Measurements from ENCODE around the gene GDPD5.

The GDPD5 gene

GRCh38 chr11:75516140-75516539 lies 9.6 kb downstream of the GDPD5 start:
- DNase-seq: no peak

- no peak for DNase-seq
Measured at GRCh38 chr11:75514596-75514995, 11.1 kb downstream of the GDPD5 start.

DNA sequence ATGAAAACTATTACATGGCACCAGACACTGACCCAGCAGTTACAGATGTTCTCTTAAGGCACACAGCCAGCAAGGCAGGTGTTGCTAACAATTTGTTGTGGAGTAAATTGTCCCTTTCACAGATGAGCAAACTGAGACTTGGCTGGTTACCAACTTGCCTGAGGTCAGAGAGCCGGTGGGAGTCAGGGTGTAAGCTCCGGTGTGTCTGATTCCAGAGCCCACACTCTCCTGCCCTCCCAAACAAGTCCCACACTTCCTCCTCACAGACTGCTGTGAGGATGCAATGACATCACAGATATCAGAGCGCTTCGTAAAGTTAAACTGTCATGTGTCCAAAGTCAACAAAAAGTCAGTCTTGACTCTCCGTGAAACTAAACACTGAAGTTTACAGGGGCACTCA lies 12.5 kb downstream of the GDPD5 start:
- no peak for DNase-seq

- no peak for DNase-seq
Measured at GRCh38 chr11:75510723-75511019, 15.1 kb downstream of the GDPD5 start.

- DNase-seq: no peak
Measured at GRCh38 chr11:75510004-75510722, 15.6 kb downstream of the GDPD5 start.

DNA sequence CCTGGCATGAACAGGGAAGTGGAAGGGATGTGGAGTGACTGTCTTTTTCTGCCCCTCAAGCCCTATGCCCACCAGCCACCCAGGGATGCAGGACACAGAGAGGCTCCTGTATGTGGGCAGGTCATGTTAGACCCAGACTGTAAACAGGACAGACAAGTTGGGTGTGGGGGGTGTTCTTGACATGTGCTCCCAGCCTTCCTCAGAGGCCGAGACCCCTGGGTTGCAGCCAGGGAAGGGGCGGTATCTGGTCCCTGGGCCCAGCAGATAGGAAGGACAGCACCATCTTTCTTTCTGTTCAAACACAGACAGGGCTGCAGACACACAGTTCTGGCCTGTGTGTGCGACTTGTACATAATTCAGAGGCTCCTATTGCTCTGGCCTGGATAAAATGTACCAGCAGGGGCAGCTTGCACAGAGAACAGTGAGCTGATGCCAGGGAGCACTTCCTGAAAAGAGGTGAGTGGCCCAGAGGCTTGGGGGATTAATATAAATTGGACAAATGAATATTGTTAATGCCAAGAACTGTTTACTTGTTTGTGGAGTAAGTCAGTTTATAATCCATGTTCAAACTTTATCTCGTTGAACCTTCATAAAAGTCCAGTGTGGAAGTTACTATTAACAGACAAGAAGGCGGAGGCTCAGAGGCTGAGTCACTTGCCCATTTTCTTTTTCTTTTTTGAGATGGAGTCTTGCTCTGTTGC lies 16.6 kb downstream of the GDPD5 start:
- no peak for DNase-seq

DNA sequence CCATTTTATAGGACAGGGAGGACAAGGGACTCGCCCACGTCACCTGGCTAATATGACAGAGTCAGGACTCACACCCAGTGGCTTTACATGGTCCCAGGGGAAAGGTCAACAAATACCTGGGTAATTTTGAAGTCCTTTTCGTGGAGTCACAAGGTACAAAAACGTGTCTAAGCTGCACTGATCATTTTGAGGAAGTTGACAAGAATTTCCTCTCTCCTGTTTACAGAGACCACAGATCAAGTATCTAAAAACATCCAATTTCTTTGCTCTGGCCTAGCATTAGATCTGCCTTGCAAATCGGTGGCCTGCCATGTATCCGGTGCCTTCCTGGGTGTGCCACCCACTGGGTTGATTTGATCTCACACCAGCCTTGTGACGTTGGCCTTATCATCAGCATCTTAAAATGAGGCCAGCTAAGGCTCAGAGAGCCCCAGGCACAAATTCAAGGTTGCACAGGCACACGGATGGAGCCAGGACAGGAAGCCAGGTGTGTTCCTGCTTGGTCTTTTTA lies 17.6 kb downstream of the GDPD5 start:
- no peak for DNase-seq

DNA sequence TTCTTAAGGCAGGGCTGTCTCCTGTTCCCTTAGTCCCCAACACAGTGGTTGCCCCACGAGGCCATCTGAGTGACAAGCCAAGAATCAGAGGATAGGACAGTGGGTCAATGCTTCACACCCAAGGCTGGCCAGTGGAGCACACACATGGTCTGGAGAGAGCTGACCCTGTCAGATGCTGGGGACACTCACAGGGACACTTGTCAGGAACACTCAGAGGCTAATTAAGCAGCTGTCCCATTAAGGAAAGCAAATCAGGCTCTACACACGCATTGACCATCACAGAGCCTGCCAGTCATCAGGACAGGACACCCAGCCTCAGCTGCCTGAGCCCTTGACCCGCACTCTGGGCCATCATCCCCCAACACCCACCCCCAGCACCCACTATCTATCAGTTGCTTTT lies 18.2 kb downstream of the GDPD5 start:
- DNase-seq: no peak

DNA sequence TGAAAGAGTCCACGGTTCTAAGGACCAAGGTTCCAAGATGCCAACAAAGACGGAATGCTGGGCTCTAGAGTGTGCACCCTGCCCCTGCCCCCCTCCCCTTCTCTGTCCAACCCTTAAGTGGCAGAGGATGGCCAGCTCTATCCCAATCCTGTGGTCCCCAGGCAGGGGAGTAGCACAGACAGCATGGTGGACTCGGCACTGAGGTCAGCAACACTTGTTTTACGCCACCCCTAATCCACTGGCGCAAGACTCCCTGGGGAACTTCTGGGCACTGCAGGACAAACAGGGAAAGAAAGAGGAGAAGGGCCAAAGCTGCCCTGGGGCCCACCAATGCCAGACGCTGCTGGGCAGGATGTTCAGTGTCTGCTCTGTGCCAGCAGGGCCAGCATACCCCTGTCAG lies 18.9 kb downstream of the GDPD5 start:
- no peak for DNase-seq

DNA sequence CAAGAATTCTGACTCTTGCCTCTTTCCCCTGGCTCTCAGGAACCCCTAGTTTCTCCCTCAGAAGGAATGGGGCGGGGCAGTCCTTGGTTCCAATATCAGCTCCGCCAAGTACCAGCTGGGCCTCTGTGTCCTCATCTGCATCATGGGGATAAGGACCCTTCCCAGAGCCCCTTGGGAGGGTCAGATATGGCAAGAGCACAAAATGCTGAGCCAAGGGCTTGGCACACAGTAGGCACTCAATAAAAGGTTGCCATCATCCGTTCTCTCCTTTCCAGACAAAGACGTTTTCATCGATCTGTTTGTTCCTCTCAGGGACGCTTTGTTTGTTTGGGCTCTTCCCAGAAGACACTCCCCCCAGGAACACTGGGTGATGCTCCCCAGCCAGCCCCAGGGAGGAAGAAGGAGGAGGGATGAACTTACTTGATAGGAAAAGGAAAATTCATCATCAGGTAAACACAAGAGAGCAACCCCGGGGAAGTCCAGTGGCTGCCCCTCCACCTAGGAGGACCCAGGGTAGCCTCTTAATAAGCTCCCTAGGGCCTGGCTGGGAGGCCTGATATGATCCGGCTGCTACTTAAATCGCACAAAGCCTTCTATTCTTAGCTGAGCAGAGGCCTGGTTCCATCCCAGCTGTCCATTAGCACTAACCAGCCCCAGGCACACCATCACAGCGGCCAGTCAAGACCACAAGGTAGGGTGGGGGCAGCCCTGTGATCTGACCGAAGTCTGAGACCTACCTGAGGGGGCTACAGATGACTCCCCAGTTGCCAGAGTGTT lies 19.6 kb downstream of the GDPD5 start:
- no peak for DNase-seq

DNA sequence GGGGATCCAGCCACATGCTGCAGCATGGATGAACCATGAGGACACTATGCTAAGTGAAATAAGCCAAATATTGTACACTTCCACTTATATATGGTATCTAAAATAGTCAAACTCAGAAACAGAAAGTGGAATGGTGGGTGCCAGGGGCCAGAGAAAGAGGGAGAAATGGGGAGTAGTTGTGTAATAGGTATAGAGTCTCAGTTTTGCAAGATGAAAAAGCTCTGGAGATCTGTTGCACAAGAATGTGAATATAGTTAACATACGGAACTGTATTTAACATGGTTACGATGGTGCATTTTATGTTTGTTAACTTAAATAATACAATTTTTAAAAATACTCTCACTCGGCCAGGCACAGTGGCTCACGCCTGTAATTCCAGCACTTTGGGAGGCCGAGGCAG lies 21.2 kb downstream of the GDPD5 start:
- no peak for DNase-seq

DNA sequence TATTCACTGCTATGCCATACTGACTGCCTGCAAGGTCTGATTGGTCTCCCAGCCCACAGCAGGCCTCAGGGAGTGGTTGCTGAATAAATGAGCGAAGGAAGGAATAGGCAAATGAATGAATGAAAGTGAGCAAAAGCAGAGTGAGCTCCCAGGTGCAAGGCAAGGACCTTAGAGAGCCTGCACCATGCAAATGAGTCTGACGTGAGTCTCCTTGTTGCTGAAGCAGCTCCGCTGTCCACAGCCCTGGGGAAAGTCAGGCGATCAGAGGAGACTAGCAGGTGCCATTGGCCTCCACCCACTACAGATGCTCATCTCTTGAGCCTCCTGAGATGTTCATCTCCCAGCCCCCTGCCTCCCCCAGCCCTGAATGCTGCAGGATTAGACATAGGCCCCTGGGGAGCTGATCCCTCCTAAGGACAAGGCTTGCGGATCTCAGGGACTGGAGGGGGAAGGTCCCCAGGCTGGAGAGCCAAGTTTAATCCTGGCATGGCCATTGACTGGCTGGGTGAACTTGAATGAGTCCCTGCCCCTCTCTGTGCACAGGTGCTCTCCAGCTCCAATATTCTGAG lies 22.1 kb downstream of the GDPD5 start:
- no peak for DNase-seq

GRCh38 chr11:75502138-75502537 lies 23.6 kb downstream of the GDPD5 start:
- no peak for DNase-seq

DNA sequence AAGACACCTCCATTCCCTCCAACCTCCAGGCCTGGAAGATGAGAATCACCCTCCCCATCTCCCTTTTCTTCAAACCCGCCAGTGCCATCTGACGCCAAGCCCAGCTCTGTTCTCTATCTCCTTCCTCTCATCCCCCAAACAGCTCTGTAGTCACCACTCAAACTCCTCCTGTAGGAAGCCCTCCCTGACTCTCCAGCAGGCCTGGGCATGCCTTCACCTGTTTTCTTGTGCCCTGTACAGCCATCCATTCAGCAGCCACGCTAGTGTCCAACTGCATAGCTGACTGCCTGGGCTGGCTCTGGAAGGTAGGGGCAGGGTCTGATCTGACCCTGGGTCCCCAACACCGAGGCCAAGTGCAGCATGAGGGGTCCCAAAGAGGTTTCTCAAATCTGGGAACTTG lies 25.0 kb downstream of the GDPD5 start:
- no peak for DNase-seq

GRCh38 chr11:75499423-75500190 lies 26.1 kb downstream of the GDPD5 start:
- no peak for DNase-seq

DNA sequence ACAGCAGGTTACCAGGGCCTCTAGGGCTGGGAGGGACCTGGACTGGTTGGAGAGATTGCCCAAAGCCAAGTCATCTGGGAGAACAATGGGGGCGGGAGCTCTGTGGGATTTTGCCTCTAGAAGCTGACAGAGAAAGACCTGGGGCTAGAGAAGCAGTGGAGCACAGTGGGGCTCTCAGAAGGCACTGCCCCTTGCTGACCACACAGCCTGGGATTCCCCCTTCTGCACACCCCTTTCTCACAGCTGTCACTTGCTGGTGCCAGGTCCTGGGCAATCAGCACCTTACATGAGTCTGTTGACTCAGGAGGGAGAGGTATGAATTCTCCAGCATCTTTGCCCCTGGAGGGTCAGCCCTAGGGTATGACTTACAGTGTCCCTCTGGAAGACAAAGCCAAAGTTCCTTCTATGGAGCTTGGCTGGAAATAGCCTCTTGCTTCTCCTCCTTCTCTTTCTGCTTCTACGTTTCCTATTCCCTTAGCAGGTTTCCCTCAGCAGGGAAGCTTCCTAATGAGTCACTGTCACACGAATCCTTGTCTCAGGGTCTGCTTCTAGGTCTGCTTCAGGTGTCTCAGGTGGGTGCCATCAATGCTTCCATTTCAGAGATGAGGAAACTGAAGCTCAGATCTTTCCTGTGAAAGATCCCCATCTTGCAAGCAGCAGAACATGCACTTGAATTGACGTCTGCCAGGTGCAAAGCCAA lies 27.0 kb downstream of the GDPD5 start:
- DNase-seq: no peak

DNA sequence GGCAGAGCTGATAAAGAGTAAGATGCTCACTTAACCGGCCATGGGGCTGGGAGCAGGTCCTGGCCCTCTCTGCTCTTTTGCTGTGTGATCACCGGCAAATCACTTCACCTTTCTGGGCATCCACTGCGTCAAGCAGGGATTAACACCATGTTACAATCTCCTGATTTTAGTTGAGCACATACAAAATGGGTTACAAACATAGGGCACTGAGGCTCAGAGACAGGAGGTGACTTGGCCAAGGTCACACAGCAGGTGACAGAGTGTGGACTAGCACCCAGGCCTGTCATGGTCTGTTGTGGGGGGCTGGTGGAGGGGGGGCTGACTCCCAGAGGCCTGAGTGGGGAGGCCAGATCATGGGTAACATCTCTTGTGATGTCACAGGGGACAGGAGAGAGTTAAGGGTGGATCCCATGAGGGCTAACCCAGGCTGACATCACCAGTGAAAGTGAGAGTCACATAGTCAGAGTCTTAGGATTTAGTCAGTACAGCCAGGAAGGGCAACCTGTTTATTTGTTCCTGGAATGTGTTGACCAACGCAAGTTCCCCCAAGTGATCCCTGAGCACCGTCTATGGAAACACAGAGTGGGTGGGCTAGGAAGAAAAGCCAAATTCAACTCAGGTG lies 27.8 kb downstream of the GDPD5 start:
- DNase-seq: no peak

DNA sequence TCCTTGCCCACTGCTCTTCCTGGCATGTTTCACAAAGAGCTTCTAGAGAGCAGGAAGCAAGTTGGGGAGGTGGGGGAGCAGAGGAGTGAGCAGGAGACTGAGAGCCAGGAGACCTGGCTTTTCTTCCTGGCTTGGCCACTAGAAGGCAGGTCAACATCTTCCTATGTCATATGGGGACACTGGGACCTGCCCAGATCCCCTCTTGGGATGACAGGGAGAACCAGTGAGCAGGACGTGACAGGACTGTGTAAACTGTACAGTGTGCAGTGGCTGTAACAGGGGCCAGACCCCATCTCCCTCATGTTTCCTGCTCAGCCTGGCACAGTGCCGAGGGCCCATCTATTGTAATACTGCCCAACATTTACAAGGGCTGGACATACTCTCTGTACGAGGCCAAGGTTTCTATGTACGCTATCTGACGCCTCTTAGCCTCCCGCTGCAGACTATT lies 29.4 kb downstream of the GDPD5 start:
- no peak for DNase-seq

- DNase-seq: no peak
Measured at GRCh38 chr11:75495749-75496304, 29.9 kb downstream of the GDPD5 start.

GRCh38 chr11:75493626-75494025 lies 32.1 kb downstream of the GDPD5 start:
- no peak for DNase-seq
